ENCODE results near the gene DCDC1. TPM values are rescaled to one million over a fixed set of nuclear protein-coding genes. Genes with fewer than 3 reads are reported as not detected.

The DCDC1 gene
- total and polyA plus RNA-seq, 2 donors (not counting 1 experiment from before 2014, with no cell fraction given) = 0.05 to 0.17 TPM

- H3K4me3 ChIP-seq (replicated peaks in 1 of 4; ENCODE audit: control extremely low read depth in 1 of 4, insufficient read depth in 1 of 4, low read depth in 3 of 4, low read length in 4 of 4) = no peak overlapping the region
- TF ChIP-seq EZH2 (IDR thresholded peaks at IDR 0.05; ENCODE audit: low read length, missing control alignments) = no peak
- no peak for TF ChIP-seq CTCF (conservative IDR thresholded peaks at IDR 0.05 in 1 of 2, IDR thresholded peaks at IDR 0.05 in 1 of 2; ENCODE audit: low read depth in 1 of 2, low read length in 2 of 2)
- H3K4me2 ChIP-seq (ENCODE audit: extremely low read depth, insufficient read depth, low read length) = no peak overlapping the region
- H3K9ac ChIP-seq (ENCODE audit: insufficient read depth, low read length) = no peak overlapping the region
- no peaks in the 10 kb centered on the region for H3K4me1 ChIP-seq (ENCODE audit: control insufficient read depth, extremely low read depth, insufficient read depth, low read length)
- no peaks in the 10 kb centered on the region for H3K79me2 ChIP-seq (ENCODE audit: control insufficient read depth, insufficient read depth, low read length)
- H4K20me1 ChIP-seq (ENCODE audit: control insufficient read depth, extremely low read depth, insufficient read depth, low read length) = no peaks in the 10 kb centered on the region
- H3K36me3 ChIP-seq (ENCODE audit: control insufficient read depth, insufficient read depth, low read length) = no peaks in the 10 kb centered on the region
- H3K27ac ChIP-seq (ENCODE audit: insufficient read depth, low read length) = no peak overlapping the region
- no peaks in the 10 kb centered on the region for H3K27me3 ChIP-seq (ENCODE audit: control insufficient read depth, insufficient read depth, low read length)
- DNase-seq (ENCODE audit: low read depth in 2 of 2) = no peak
- H3K9me3 ChIP-seq (ENCODE audit: control insufficient read depth, insufficient read depth, low read depth, low read length) = no peaks in the 10 kb centered on the region
- no peak overlapping the region for H2AFZ ChIP-seq (ENCODE audit: low read length)
These were observed 552.3 kb downstream of the DCDC1 start for GRCh38 chr11:30816959-30817880.

- H3K27ac ChIP-seq (ENCODE audit: insufficient read depth, low read length) = no peak overlapping the region
- H4K20me1 ChIP-seq (ENCODE audit: control insufficient read depth, extremely low read depth, insufficient read depth, low read length) = no peaks in the 10 kb centered on the region
- H3K9ac ChIP-seq (ENCODE audit: insufficient read depth, low read length) = no peak overlapping the region
- no peaks in the 10 kb centered on the region for H3K27me3 ChIP-seq (ENCODE audit: control insufficient read depth, insufficient read depth, low read length)
- no peak for TF ChIP-seq CTCF (conservative IDR thresholded peaks at IDR 0.05 in 1 of 2, IDR thresholded peaks at IDR 0.05 in 1 of 2; ENCODE audit: low read depth in 1 of 2, low read length in 2 of 2)
- TF ChIP-seq EZH2 (IDR thresholded peaks at IDR 0.05; ENCODE audit: low read length, missing control alignments) = no peak
- H2AFZ ChIP-seq (ENCODE audit: low read length) = no peak overlapping the region
- H3K36me3 ChIP-seq (ENCODE audit: control insufficient read depth, insufficient read depth, low read length) = no peaks in the 10 kb centered on the region
- DNase-seq (ENCODE audit: low read depth in 2 of 2) = no peak
- H3K79me2 ChIP-seq (ENCODE audit: control insufficient read depth, insufficient read depth, low read length) = no peaks in the 10 kb centered on the region
- no peaks in the 10 kb centered on the region for H3K9me3 ChIP-seq (ENCODE audit: control insufficient read depth, insufficient read depth, low read depth, low read length)
- H3K4me1 ChIP-seq (ENCODE audit: control insufficient read depth, extremely low read depth, insufficient read depth, low read length) = no peaks in the 10 kb centered on the region
- no peak overlapping the region for H3K4me2 ChIP-seq (ENCODE audit: extremely low read depth, insufficient read depth, low read length)
- no peak overlapping the region for H3K4me3 ChIP-seq (replicated peaks in 1 of 4; ENCODE audit: control extremely low read depth in 1 of 4, insufficient read depth in 1 of 4, low read depth in 3 of 4, low read length in 4 of 4)
These were observed 553.9 kb downstream of the DCDC1 start for GRCh38 chr11:30815619-30816018.

- H3K27ac ChIP-seq (ENCODE audit: insufficient read depth, low read length) = no peak overlapping the region
- no peak overlapping the region for H2AFZ ChIP-seq (ENCODE audit: low read length)
- H3K79me2 ChIP-seq (ENCODE audit: control insufficient read depth, insufficient read depth, low read length) = no peaks in the 10 kb centered on the region
- no peak overlapping the region for H3K4me2 ChIP-seq (ENCODE audit: extremely low read depth, insufficient read depth, low read length)
- no peak overlapping the region for H3K9ac ChIP-seq (ENCODE audit: insufficient read depth, low read length)
- no peak for DNase-seq (ENCODE audit: low read depth in 2 of 2)
- H4K20me1 ChIP-seq (ENCODE audit: control insufficient read depth, extremely low read depth, insufficient read depth, low read length) = no peaks in the 10 kb centered on the region
- no peaks in the 10 kb centered on the region for H3K9me3 ChIP-seq (ENCODE audit: control insufficient read depth, insufficient read depth, low read depth, low read length)
- TF ChIP-seq EZH2 (IDR thresholded peaks at IDR 0.05; ENCODE audit: low read length, missing control alignments) (no peak), CTCF (conservative IDR thresholded peaks at IDR 0.05 in 1 of 2, IDR thresholded peaks at IDR 0.05 in 1 of 2; ENCODE audit: low read depth in 1 of 2, low read length in 2 of 2) (no peak)
- H3K4me3 ChIP-seq (replicated peaks in 1 of 4; ENCODE audit: control extremely low read depth in 1 of 4, insufficient read depth in 1 of 4, low read depth in 3 of 4, low read length in 4 of 4) = no peak overlapping the region
- no peaks in the 10 kb centered on the region for H3K36me3 ChIP-seq (ENCODE audit: control insufficient read depth, insufficient read depth, low read length)
- H3K27me3 ChIP-seq (ENCODE audit: control insufficient read depth, insufficient read depth, low read length) = no peaks in the 10 kb centered on the region
- H3K4me1 ChIP-seq (ENCODE audit: control insufficient read depth, extremely low read depth, insufficient read depth, low read length) = no peaks in the 10 kb centered on the region
These were observed 554.8 kb downstream of the DCDC1 start for GRCh38 chr11:30814737-30815136.

Other genes starting within 250 kb of the DCDC1 start
- 14.6 and 19.2 TPM in 2 replicates for gene DNAJC24, start 121 bp upstream of the DCDC1 start, total RNA-seq
- gene DNAJC24, start 121 bp upstream of the DCDC1 start, polyA plus RNA-seq = 11.2 and 13.3 TPM in 2 replicates
- 5.4 and 10.2 TPM in 2 replicates for gene IMMP1L, start 139.9 kb upstream of the DCDC1 start, total RNA-seq
- 22.2 and 24.8 TPM in 2 replicates for gene IMMP1L, start 139.9 kb upstream of the DCDC1 start, polyA plus RNA-seq
- 11.7 and 12.1 TPM in 2 replicates for gene ELP4, start 140.0 kb upstream of the DCDC1 start, total RNA-seq
- 13.1 and 13.7 TPM in 2 replicates for gene ELP4, start 140.0 kb upstream of the DCDC1 start, polyA plus RNA-seq